T-helper 1 cell treated with Interleukin-12 subunit alpha and Interleukin-12 subunit beta and Interleukin-4 antibody, amounts not matched to agents 30 μg/mL and 1 μg/mL, for 36 hours (primary cell): ENCODE data around the gene ERMAP.
"Not testable (repeated sequence)": the region's sequence is repeated elsewhere in the genome, so short reads cannot be mapped to it uniquely, and the experiment has no call there.

Source experiments
- H3K27ac Mint-ChIP-seq: one replicate; pipeline ENCODE4 v1.8.0; 2021; ENCODE audit warnings: mild to moderate bottlenecking, mixed read lengths
- H3K27me3 Mint-ChIP-seq: one replicate; pipeline ENCODE4 v1.8.0; 2021; ENCODE audit warnings: low read depth, mixed read lengths
- H3K36me3 Mint-ChIP-seq: one replicate; pipeline ENCODE4 v1.8.0; 2021; ENCODE audit warnings: low read depth, mixed read lengths
- H3K4me1 Mint-ChIP-seq: one replicate; pipeline ENCODE4 v1.8.0; 2021; ENCODE audit warnings: low read depth, mixed read lengths
- H3K4me3 Mint-ChIP-seq: one replicate; pipeline ENCODE4 v1.8.0; 2021; ENCODE audit warnings: mild to moderate bottlenecking, moderate library complexity, mixed read lengths
- H3K9me3 Mint-ChIP-seq: one replicate; pipeline ENCODE4 v1.8.0; 2021; ENCODE audit warnings: mixed read lengths

Gene ERMAP

DNA sequence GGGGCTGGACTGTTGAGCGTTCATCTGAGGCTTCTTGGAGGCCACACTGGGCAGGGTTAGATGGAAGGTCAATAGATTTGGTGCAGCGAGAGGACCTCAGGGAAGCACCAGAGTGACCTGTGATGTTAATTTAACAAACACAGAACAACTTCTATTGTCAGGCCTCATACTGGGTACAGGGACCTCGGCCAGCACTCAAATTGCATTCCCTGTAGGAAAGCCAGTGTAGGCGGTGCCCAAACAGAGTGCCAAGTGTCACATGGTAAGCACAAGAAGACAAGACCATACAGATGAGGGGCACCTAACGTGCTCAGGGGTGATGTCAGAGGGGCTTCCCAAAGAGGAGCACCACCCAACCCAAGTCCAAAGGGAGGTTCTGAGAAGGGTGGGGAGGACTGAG lies 30.8 kb upstream of the ERMAP start:
- H3K4me1 Mint-ChIP-seq = peaks cover 11% of the 10 kb centered on the region
- H3K27me3 Mint-ChIP-seq = peaks cover 1% of the 10 kb centered on the region
- H3K4me3 Mint-ChIP-seq = peak overlapping the region; percentile 62
- H3K9me3 Mint-ChIP-seq = no peaks in the 10 kb centered on the region
- peak overlapping the region; percentile 66 for H3K27ac Mint-ChIP-seq
- peaks cover 9% of the 10 kb centered on the region for H3K36me3 Mint-ChIP-seq

DNA sequence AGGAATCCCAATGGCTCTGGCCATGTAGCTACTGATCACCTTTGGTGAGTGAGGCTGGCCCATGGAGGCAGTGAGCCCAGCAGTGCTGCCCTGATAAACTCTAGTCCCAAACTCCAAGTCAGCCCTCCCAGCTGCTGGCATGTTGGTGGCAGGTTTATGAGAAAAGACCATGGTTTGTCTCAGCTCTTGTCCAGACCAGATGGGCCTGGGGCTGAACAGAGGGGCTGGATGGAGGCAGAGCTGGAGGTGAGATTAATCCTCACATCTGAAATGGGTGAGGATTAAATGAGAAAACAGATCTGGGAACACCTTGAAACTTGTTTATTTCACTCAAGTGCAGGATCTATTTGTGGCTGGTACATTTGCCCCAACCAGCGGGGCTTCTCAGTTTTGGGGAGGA lies 28.9 kb upstream of the ERMAP start:
- H3K4me1 Mint-ChIP-seq = peaks cover 11% of the 10 kb centered on the region
- H3K36me3 Mint-ChIP-seq = peaks cover 5% of the 10 kb centered on the region
- H3K4me3 Mint-ChIP-seq = no peak overlapping the region
- H3K27ac Mint-ChIP-seq = no peak overlapping the region
- H3K9me3 Mint-ChIP-seq = no peaks in the 10 kb centered on the region
- peaks cover 4% of the 10 kb centered on the region for H3K27me3 Mint-ChIP-seq

DNA sequence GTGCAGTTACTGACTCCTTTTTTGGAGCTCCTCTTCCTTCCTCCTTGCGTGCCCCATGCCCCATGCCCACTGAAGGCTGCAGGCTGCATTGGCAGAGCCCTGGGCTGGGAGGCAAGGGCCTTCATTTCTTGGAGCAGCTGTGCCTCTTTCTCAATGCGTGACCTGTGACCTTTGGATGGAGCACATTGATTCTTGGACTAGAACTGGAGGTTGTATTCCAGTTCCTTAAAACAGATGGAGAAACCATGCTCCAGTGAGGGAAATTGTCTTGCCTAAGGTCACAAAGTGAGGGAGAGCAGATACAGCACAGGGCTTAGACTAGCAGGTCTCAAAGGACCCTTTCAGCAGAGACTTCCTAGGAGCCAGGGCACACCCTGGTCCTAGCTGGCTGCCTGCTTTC lies 23.1 kb upstream of the ERMAP start:
- Mint-ChIP-seq H3K4me3 (no peak overlapping the region), H3K4me1 (no peaks in the 10 kb centered on the region), H3K9me3 (no peaks in the 10 kb centered on the region), H3K36me3 (no peaks in the 10 kb centered on the region), H3K27me3 (peaks cover 19% of the 10 kb centered on the region), H3K27ac (no peak overlapping the region)

DNA sequence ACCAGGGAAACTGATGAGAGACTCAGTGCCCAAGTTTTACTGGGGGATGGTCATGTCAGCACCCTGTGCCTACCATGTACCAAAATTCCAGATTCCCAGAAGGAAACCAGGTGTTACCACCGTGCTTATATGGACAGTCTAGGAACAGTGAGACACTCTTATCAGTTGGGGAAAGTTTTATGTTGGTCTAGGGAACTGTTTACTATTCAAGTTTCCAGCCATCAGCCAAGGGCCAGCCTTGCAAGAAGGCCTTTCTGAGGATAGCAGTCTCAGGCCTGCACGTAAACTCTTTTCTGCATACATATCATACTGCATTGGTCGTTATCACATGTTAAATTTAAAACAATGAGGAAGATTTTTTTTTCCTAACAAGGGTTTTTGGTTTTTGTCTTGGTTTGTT lies 19.5 kb upstream of the ERMAP start:
- Mint-ChIP-seq H3K27me3 (peaks cover 21% of the 10 kb centered on the region), H3K4me1 (no peaks in the 10 kb centered on the region), H3K27ac (no peak overlapping the region), H3K4me3 (no peak overlapping the region), H3K36me3 (no peaks in the 10 kb centered on the region), H3K9me3 (no peaks in the 10 kb centered on the region)

DNA sequence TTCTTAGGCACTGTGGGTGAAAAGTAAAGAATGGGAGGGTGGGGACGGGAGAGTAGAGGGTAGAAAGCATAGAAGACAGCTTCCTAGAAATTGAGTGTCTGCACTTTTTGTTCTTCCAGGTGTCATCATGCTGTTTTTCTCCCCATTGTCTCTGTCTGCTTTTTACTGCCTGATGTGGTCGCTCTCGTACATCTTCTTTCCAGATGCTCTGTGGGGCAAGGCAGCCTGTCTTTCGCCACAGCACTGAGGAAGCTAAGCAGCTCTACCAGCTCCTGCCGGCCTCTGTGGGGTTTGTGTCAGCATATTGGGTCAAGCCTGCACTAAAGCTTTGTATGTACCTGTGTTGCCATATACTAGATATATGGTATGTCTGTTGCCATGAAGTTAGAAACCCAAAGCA lies 18.9 kb upstream of the ERMAP start:
- no peaks in the 10 kb centered on the region for H3K4me1 Mint-ChIP-seq
- no peak overlapping the region for H3K27ac Mint-ChIP-seq
- no peaks in the 10 kb centered on the region for H3K36me3 Mint-ChIP-seq
- H3K4me3 Mint-ChIP-seq = no peak overlapping the region
- no peaks in the 10 kb centered on the region for H3K9me3 Mint-ChIP-seq
- peaks cover 21% of the 10 kb centered on the region for H3K27me3 Mint-ChIP-seq

DNA sequence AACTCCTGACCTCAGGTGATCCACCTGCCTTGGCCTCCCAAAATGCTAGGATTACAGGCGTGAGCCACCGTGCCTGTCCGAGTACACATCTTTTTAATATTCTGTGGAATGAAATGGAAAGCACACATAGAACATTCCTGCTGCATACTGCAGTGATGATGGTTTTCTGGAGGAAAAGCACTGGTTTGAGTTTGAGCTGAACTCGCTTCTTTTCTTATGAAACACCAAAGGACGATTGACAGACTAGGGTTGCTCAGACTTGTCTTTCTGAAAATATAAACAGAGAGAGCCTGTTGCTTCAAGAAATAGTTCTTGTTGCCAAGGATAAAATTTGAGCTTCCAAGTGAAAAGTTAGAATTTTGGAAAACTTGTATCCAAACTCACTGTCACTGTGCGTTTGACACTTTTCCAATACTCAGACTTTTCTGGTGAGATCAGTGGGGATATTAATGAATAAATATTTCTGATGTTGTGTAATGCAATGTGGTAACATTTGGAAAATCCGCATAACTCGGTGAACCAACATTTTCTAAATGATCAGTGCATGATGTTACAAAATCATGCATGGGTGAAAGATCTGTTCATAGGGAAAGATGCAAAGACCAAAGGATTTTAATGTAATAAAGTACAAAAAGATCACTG lies 15.0 kb upstream of the ERMAP start:
- Mint-ChIP-seq H3K4me1 (no peaks in the 10 kb centered on the region), H3K4me3 (no peak overlapping the region), H3K27me3 (peaks cover 13% of the 10 kb centered on the region), H3K9me3 (no peaks in the 10 kb centered on the region), H3K36me3 (peaks cover 4% of the 10 kb centered on the region), H3K27ac (no peak overlapping the region)

DNA sequence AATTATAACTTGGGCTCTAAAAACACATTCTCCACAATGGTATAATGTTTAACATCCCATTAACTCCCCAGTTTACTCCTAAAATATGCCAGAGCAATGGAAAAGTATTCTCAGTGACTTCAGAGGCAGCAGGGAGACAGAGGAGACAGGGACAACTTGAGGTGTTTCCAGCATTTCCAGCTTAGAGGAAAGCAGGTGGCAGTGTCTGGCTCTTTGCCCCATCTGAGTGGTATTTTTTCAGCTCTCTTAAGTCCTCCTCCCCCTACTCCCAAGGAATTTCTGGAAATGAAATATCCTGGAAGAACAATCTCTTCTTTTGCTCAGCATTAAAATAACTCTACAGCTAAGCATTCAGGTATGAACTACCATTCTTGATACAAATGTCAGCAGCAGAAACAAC lies 10.8 kb upstream of the ERMAP start:
- Mint-ChIP-seq H3K36me3 (peaks cover 4% of the 10 kb centered on the region), H3K27me3 (no peaks in the 10 kb centered on the region), H3K9me3 (no peaks in the 10 kb centered on the region), H3K27ac (no peak overlapping the region), H3K4me3 (no peak overlapping the region), H3K4me1 (peaks cover 3% of the 10 kb centered on the region)

DNA sequence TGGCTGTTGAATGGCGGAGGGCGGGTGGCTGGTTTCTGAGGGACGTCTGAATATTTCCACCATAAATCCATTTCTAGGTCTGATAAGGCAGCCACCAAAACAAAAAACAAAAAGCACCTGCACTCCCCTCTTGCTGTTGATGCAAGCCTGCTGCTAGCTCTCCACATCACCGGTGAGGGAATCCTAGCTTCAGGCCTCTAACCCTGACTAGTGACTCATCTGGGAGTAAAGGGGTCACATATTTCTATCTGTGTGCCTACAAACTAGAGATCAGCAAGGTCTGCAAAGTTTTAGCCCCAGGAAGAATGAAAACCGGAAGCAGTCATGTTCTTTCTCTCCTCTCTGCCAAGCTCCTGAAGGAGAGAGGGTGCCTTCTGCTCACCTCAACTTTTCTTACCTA lies 10.3 kb upstream of the ERMAP start:
- no peak overlapping the region for H3K27ac Mint-ChIP-seq
- no peaks in the 10 kb centered on the region for H3K27me3 Mint-ChIP-seq
- peaks cover 3% of the 10 kb centered on the region for H3K4me1 Mint-ChIP-seq
- H3K36me3 Mint-ChIP-seq = peaks cover 4% of the 10 kb centered on the region
- no peak overlapping the region for H3K4me3 Mint-ChIP-seq
- H3K9me3 Mint-ChIP-seq = no peaks in the 10 kb centered on the region

DNA sequence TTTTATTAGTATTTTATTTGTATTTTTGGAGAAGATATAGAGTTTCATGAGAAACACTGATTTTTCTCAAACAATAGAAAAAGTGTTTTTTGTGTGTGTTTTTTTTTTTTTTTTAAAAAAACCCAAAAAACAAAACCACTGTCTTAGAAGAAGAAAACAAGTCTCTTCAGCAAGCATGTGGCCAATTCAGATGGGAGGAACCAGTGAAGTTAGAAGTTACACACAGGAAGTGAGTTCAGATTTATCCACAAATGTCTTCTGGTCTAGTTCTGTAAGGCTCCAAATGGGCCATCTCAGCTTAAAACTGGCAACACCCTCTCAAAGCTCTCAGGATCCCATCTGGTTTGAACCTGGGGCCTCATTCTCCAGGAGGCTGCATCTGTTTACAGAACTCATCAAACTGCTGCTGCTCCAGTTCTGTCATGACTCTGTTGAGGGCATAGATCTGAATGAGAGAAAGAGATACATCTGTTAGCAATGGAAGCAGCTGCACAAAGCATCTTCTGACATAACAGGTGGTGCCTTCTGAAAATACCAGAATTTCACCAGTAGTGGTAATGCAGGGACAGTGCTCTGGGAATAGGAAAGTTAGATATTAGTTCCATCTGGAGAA lies 9.8 kb upstream of the ERMAP start:
- Mint-ChIP-seq H3K27me3 (no peaks in the 10 kb centered on the region), H3K4me1 (peaks cover 3% of the 10 kb centered on the region), H3K9me3 (no peaks in the 10 kb centered on the region), H3K36me3 (peaks cover 4% of the 10 kb centered on the region), H3K27ac (peak overlapping the region; percentile 23), H3K4me3 (no peak overlapping the region)

DNA sequence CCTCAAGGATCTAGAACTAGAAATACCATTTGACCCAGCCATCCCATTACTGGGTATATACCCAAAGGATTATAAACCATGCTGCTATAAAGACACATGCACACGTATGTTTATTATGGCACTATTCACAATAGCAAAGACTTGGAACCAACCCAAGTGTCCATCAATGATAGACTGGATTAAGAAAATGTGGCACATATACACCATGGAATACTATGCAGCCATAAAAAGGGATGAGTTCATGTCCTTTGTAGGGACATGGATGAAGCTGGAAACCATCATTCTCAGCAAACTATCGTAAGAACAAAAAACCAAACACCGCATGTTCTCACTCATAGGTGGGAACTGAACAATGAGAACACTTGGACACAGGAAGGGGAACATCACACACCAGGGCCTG lies 2.1 kb upstream of the ERMAP start:
- not testable (repeated sequence) for H3K36me3 Mint-ChIP-seq, H3K27ac Mint-ChIP-seq, H3K4me3 Mint-ChIP-seq, H3K9me3 Mint-ChIP-seq, H3K27me3 Mint-ChIP-seq
- peaks cover 13% of the 10 kb centered on the region for H3K4me1 Mint-ChIP-seq

DNA sequence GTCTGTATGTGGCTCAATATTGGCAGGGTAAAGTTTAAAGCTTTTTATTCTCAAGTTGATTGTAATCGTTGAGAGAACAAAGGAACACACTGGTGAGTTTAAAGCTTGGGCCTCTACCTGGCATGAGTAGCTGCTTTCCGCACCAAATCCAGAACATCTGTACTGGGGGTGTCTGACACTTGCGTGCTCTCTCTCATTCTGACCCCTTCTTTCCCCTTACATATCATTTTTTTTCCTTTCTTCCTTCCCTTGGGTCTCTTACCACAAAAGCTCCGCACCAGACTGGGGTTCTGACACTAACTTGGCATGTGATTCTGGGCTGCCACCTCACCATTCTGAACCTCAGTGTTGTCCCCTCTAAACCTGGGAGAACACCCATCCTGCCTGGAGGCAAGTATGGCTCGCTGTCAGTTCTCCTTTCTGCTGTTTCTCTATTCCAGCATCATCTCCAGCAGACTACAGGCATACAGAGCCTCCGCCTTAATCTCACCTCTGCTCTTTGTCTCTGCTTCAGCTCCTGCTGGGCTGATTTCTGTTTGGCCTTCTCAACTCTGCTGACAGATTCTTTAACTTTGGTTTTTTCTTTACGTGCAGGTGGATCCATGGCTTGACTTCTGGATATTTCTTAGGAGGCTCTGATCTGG lies 859 bp upstream of the ERMAP start:
- peak overlapping the region; percentile 82 for H3K4me3 Mint-ChIP-seq
- H3K36me3 Mint-ChIP-seq = peaks cover 8% of the 10 kb centered on the region
- H3K27me3 Mint-ChIP-seq = peaks cover 5% of the 10 kb centered on the region
- no peaks in the 10 kb centered on the region for H3K9me3 Mint-ChIP-seq
- peak overlapping the region; percentile 78 for H3K27ac Mint-ChIP-seq
- peaks cover 13% of the 10 kb centered on the region for H3K4me1 Mint-ChIP-seq

DNA sequence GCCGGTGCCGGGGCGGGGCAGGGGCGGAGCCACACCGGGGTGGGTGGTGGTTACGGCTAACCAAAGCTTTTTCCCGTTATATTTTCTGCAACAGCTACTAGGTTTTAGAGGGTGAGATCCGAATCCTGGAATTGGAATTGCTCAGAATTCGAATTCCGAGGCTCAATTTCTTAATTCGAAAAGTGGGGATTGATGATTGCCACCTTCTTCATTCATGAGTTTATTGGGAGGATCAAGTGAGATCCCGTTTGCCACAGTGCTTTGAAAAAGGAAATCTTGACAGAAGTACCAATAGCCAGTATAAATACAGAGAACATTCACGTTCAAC lies 482 bp downstream of the ERMAP start:
- Mint-ChIP-seq H3K4me1 (peaks cover 13% of the 10 kb centered on the region), H3K4me3 (peak overlapping the region; percentile 25), H3K36me3 (peaks cover 8% of the 10 kb centered on the region), H3K27me3 (peaks cover 5% of the 10 kb centered on the region), H3K27ac (no peak overlapping the region), H3K9me3 (no peaks in the 10 kb centered on the region)

DNA sequence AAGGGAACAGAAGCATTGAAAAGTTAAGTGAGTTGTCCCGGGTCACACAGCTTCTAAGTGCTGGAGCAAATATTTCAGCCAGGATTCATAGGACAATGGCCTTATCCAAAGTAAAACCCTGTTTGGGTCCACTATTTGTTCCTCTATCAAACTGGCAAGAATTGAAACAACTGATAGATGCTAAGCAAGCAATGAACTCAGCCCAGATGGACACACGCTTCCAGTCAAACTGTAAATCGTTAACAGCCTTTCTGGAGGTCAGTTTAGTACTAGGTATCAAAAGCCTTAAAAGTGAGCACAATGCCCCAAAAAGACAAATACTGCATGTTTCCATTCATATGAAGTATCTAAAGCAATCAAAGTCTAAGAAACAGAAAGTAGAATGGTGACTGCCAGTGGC lies 1.1 kb downstream of the ERMAP start:
- no peak overlapping the region for H3K27ac Mint-ChIP-seq
- H3K27me3 Mint-ChIP-seq = peaks cover 5% of the 10 kb centered on the region

DNA sequence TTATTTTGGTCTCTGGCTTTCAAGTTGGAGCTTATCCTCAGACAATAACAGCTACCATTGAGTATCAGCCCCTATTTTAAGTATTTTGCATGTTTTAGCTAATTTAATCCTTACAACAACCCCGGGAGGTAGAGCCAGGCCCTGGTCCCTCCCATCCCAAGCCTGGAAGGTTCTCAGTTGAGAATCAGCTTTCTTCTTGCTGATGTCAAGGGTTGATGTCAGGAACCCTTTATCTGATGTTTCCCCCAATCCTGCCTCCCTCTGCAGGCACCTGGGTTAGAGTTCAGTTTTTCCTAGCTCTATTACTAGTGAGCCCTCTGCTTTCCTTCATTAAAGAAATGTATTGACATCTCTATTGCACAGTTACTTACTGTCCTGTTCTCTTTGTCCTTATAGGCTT lies 3.9 kb downstream of the ERMAP start:
- H3K27me3 Mint-ChIP-seq = peaks cover 5% of the 10 kb centered on the region

More for the DNA sequence above, 1.1 kb downstream of the ERMAP start:
- Mint-ChIP-seq H3K4me1 (peaks cover 17% of the 10 kb centered on the region), H3K36me3 (peaks cover 8% of the 10 kb centered on the region), H3K9me3 (no peaks in the 10 kb centered on the region), H3K4me3 (peak overlapping the region; percentile 40)

DNA sequence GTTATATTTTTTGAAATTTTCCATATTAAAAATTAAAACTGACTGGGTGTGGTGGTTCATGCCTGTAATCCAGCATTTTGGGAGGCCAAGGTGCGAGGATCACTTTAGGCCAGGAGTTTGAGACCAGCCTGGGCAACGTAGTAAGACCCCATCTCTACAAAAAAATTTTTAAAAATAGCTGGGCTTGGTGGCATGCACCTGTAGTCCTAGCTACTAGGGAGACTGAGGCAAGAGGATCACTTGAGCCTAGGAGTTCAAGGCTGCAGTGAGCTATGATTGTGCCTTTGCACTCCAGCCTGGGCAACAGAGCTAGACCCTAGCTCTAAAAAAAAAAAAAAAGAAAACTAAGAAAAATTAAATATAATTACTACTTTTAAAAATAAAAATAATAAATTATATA lies 4.8 kb downstream of the ERMAP start:
- Mint-ChIP-seq H3K9me3 (no peaks in the 10 kb centered on the region), H3K36me3 (peaks cover 2% of the 10 kb centered on the region), H3K27ac (no peak overlapping the region), H3K4me1 (peaks cover 12% of the 10 kb centered on the region), H3K27me3 (peaks cover 5% of the 10 kb centered on the region), H3K4me3 (no peak overlapping the region)

More for the DNA sequence above, 3.9 kb downstream of the ERMAP start:
- Mint-ChIP-seq H3K4me3 (no peak overlapping the region), H3K27ac (no peak overlapping the region), H3K36me3 (peaks cover 5% of the 10 kb centered on the region), H3K9me3 (no peaks in the 10 kb centered on the region), H3K4me1 (peaks cover 17% of the 10 kb centered on the region)
